HepG2 (cell line): ENCODE measurements around the gene PDZD4. TPM values are rescaled to one million over a fixed set of nuclear protein-coding genes. Genes with fewer than 3 reads are reported as not detected.
A peak's percentile ranks its signal among the peaks of the same experiment; 100 is the strongest.

Experiments
- AKNA ChIP-seq: sonication (generic); formaldehyde crosslinking; IDR thresholded peaks from 2 replicates; pipeline ENCODE4 v1.4.0; 2020; ENCODE audit warnings: missing genetic modification reagents, borderline replicate concordance
- BORCS8-MEF2B ChIP-seq: sonication (generic); formaldehyde crosslinking; IDR thresholded peaks from 2 replicates; pipeline ENCODE4 v1.8.0; 2022; ENCODE audit warnings: mild to moderate bottlenecking, missing genetic modification reagents
- DR1 ChIP-seq: sonication (generic); formaldehyde crosslinking; IDR thresholded peaks from 2 replicates; pipeline ENCODE4 v1.8.0; 2021; ENCODE audit warnings: mild to moderate bottlenecking, missing genetic modification reagents, inconsistent platforms
- ETV5 ChIP-seq: IDR thresholded peaks from 2 replicates; pipeline ENCODE4 v1.6.1; 2018; ENCODE audit warnings: missing biosample characterization, missing genetic modification reagents, inconsistent platforms, borderline replicate concordance
- MYNN ChIP-seq: sonication (generic); formaldehyde crosslinking; IDR thresholded peaks from 2 replicates; pipeline ENCODE4 v1.4.0; 2020; ENCODE audit warnings: mild to moderate bottlenecking, low read depth, missing genetic modification reagents
- SIN3A ChIP-seq: IDR thresholded peaks from 2 replicates; pipeline ENCODE4 v1.6.1; 2011; ENCODE audit warnings: low read depth, mild to moderate bottlenecking, control low read depth, low read length, borderline replicate concordance
- SUZ12 ChIP-seq: fragments of 150-350 bp; IDR thresholded peaks from 2 replicates; pipeline ENCODE4 v1.6.1; 2014; ENCODE audit warnings: low read depth, low read length
- ZFP37 ChIP-seq: sonication (generic); formaldehyde crosslinking; IDR thresholded peaks from 2 replicates; pipeline ENCODE4 v1.4.0; 2020; ENCODE audit warnings: missing genetic modification reagents, borderline replicate concordance
- ZNF652 ChIP-seq: IDR thresholded peaks from 2 replicates; pipeline ENCODE4 v1.6.1; 2016; ENCODE audit warnings: low read depth, borderline replicate concordance
- polyA plus RNA-seq, 8 experiments: library from polyadenylated mRNA; depleted of rRNA in 3 of 8; stranded (reverse) in 7 of 8; unstranded in 1 of 8; fragments of >200 nt; fragmentation: Illumina TruSeq in 4 of 8; extraction: Trizol in 4 of 8; gene quantifications; 2 replicates each; pipeline versions ENCODE4 v1.2.1 to v1.2.3, GENCODE V29; 2011 to 2016; ENCODE audit warnings: low read depth in 4 of 8, missing spikeins in 1 of 8, mixed read lengths in 1 of 8; ENCODE audit not compliant: insufficient read depth in 1 of 8
- total RNA-seq, 5 experiments: library from RNA; depleted of rRNA; stranded (reverse); fragments of >200 nt; fragmentation: Illumina TruSeq; extraction: Trizol; gene quantifications; 2 replicates each; pipeline ENCODE4 v1.2.3, GENCODE V29; 2016; ENCODE audit warnings: low read depth in 1 of 5
- TF ChIP-seq, protein P1 (sequence below): sonication (generic); formaldehyde crosslinking; IDR thresholded peaks from 2 replicates; pipeline ENCODE4 v1.4.0; 2020; ENCODE audit warnings: missing genetic modification reagents, borderline replicate concordance
- TF ChIP-seq, protein P2 (sequence below): sonication (generic); formaldehyde crosslinking; IDR thresholded peaks from 2 replicates; pipeline ENCODE4 v1.4.0; 2020; ENCODE audit warnings: missing genetic modification reagents
- TF ChIP-seq, protein P3 (sequence below): sonication (generic); formaldehyde crosslinking; IDR thresholded peaks from 2 replicates; pipeline ENCODE4 v1.8.0; 2022; ENCODE audit warnings: missing genetic modification reagents, mild to moderate bottlenecking, moderate library complexity, borderline replicate concordance
- TF ChIP-seq, protein P4 (sequence below): IDR thresholded peaks from 2 replicates; pipeline ENCODE4 v1.6.1; 2012; ENCODE audit warnings: inconsistent platforms
- TF ChIP-seq, protein P5 (sequence below): sonication (generic); formaldehyde crosslinking; IDR thresholded peaks from 2 replicates; pipeline ENCODE4 v1.8.0; 2022; ENCODE audit warnings: mild to moderate bottlenecking, missing genetic modification reagents

The PDZD4 gene
- total and polyA plus RNA-seq, 2 of the 13 experiments (the other 11 are each of a cell fraction or from before 2014, with no cell fraction given): not detected

DNA sequence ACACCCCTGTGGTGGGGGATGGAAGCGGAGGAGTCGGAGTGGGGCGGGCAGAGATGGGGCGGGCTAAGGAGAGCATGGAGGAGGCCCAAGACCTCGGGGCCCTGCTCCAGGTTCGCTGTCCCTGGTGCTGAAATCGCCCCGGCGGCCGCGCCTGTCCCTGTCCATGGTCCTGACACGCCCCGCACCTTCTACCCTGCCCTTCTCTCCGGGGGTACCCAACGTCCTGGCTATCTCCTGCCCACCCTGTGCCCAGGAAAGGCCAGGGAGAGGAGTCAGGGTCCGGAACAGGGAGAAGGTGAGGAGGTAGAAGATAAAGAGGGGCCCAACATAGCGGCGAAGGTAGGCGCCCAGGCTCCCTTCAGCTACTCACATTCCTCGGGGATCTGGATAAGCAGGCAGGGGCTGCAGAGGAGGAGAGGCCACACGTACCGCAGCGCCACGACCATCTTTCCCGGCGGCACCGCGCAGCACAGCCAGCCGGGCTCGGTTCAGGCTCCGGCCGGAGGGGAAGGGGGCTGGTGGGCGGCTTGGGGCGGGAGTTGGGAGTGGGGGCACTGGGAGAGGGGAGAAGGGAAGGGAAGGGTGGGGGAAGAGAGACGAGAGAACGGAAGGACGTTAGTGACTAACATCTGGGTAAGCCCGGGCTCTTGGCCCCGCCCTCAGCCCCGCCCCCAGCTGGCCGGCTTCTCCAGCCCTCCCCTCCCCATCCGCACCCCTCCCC lies 45.2 kb upstream of the PDZD4 start (continued):
- TF ChIP-seq, protein P1, sequence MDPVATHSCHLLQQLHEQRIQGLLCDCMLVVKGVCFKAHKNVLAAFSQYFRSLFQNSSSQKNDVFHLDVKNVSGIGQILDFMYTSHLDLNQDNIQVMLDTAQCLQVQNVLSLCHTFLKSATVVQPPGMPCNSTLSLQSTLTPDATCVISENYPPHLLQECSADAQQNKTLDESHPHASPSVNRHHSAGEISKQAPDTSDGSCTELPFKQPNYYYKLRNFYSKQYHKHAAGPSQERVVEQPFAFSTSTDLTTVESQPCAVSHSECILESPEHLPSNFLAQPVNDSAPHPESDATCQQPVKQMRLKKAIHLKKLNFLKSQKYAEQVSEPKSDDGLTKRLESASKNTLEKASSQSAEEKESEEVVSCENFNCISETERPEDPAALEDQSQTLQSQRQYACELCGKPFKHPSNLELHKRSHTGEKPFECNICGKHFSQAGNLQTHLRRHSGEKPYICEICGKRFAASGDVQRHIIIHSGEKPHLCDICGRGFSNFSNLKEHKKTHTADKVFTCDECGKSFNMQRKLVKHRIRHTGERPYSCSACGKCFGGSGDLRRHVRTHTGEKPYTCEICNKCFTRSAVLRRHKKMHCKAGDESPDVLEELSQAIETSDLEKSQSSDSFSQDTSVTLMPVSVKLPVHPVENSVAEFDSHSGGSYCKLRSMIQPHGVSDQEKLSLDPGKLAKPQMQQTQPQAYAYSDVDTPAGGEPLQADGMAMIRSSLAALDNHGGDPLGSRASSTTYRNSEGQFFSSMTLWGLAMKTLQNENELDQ (CRISPR knock-in tag): peak; percentile 99
- TF ChIP-seq, protein P2, sequence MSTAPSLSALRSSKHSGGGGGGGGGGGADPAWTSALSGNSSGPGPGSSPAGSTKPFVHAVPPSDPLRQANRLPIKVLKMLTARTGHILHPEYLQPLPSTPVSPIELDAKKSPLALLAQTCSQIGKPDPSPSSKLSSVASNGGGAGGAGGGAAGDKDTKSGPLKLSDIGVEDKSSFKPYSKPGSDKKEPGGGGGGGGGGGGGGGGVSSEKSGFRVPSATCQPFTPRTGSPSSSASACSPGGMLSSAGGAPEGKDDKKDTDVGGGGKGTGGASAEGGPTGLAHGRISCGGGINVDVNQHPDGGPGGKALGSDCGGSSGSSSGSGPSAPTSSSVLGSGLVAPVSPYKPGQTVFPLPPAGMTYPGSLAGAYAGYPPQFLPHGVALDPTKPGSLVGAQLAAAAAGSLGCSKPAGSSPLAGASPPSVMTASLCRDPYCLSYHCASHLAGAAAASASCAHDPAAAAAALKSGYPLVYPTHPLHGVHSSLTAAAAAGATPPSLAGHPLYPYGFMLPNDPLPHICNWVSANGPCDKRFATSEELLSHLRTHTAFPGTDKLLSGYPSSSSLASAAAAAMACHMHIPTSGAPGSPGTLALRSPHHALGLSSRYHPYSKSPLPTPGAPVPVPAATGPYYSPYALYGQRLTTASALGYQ: peak; percentile 97
- TF ChIP-seq ETV5 (peak; percentile 88), SIN3A (peak; percentile 99), DR1 (peak; percentile 84), AKNA (CRISPR knock-in tag) (peak; percentile 99), MYNN (peak; percentile 99), ZFP37 (CRISPR knock-in tag) (peak; percentile 100), ZNF652 (CRISPR knock-in tag) (peak; percentile 66), SUZ12 (no peak), BORCS8-MEF2B (CRISPR knock-in tag) (peak; percentile 100)
- TF ChIP-seq, protein P3, sequence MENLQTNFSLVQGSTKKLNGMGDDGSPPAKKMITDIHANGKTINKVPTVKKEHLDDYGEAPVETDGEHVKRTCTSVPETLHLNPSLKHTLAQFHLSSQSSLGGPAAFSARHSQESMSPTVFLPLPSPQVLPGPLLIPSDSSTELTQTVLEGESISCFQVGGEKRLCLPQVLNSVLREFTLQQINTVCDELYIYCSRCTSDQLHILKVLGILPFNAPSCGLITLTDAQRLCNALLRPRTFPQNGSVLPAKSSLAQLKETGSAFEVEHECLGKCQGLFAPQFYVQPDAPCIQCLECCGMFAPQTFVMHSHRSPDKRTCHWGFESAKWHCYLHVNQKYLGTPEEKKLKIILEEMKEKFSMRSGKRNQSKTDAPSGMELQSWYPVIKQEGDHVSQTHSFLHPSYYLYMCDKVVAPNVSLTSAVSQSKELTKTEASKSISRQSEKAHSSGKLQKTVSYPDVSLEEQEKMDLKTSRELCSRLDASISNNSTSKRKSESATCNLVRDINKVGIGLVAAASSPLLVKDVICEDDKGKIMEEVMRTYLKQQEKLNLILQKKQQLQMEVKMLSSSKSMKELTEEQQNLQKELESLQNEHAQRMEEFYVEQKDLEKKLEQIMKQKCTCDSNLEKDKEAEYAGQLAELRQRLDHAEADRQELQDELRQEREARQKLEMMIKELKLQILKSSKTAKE (CRISPR knock-in tag): peak; percentile 86
- TF ChIP-seq, protein P4, sequence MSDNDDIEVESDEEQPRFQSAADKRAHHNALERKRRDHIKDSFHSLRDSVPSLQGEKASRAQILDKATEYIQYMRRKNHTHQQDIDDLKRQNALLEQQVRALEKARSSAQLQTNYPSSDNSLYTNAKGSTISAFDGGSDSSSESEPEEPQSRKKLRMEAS: peak; percentile 45; the same call in 1 of the 2 replicates
- TF ChIP-seq, protein P5, sequence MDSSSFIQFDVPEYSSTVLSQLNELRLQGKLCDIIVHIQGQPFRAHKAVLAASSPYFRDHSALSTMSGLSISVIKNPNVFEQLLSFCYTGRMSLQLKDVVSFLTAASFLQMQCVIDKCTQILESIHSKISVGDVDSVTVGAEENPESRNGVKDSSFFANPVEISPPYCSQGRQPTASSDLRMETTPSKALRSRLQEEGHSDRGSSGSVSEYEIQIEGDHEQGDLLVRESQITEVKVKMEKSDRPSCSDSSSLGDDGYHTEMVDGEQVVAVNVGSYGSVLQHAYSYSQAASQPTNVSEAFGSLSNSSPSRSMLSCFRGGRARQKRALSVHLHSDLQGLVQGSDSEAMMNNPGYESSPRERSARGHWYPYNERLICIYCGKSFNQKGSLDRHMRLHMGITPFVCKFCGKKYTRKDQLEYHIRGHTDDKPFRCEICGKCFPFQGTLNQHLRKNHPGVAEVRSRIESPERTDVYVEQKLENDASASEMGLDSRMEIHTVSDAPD (CRISPR knock-in tag): peak; percentile 70
